Measurements from ENCODE around the gene TUBA1C.

GRCh38 chr12:49232940-49233841 is 31.7 kb upstream of the TUBA1C start:
- TF ChIP-seq CTCF (IDR thresholded peaks at IDR 0.05; ENCODE audit: low read length) (no peak), EZH2 (optimal IDR thresholded peaks at IDR 0.05; ENCODE audit: low read depth, low read length) (no peak)
